Kidney tubule cell (primary cell): ENCODE results near the gene MAP2K6.

Experiments
- DNase-seq: peaks from one replicate; pipeline ENCODE4 v3.0.0-alpha.2; 2018; ENCODE audit warnings: low spot score

MAP2K6 gene

DNA sequence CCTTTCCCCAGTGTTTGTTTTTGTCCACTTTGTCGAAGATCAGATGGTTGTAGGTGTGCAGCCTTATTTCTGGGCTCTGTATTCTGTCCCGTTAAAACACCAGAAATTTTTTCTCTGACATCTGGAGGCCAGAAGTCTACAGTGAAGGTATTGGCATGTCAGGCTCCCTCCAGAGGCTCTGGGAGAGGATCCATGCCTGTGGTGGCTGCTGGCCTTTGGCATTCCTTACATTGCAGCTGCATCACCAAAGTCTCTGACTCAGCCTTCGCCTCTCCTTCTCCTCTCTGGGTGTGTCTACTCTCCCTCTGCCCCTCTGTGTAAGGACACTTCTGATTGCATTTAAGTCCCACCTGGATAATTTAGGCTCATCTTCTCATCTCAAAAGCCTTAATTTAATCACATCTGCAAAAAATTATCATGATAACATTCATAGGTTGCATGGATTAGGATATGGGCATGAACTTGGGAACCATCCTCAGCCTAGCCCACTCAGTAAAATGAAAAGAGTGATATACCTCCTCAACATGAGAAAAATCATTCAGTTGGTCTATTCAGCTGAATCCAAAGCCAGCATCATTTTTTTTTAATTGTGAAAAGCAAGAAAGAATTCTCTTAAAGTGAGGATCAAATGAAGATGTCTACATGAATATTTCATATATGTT is 78.0 kb downstream of the MAP2K6 start:
- DNase-seq, result peak; percentile 70

DNA sequence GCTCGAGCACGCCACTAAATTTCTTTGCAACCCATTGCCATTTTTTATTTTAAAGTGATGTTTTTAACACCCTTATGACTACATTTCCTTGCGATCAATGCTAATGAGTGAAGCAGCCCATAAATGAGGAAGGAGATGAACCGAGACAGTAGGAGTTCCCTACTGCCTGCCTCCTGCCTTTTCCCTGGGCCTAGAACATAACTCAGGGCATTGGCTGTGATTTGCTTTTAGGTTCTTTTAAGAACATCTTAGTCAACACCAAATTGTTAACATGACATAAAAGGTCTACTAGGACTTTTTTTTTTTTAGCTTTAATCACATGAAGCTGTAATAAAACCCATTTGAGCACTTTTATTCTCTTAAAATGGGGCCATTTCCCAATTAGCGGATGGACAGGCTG is 81.3 kb downstream of the MAP2K6 start:
- no peak for DNase-seq

DNA sequence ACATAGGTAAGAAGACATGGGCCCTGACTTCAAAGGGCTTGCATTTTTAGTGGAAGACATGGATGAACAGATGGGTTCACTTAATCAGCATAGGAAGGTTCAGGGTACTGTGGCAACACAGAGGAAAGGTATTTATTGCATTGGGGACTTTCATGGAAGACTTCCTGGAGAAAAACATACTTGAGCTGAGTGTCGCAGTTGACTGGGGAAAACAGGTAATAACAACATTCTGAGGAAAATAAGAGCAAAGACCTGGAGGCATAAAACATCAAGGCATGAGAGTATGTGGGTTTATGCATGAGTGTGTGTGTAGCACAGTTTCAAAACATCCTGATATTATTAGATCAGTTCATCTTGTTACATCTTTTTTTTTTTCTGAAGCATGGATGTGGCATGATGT is 82.7 kb downstream of the MAP2K6 start:
- DNase-seq, result peak; percentile 23

DNA sequence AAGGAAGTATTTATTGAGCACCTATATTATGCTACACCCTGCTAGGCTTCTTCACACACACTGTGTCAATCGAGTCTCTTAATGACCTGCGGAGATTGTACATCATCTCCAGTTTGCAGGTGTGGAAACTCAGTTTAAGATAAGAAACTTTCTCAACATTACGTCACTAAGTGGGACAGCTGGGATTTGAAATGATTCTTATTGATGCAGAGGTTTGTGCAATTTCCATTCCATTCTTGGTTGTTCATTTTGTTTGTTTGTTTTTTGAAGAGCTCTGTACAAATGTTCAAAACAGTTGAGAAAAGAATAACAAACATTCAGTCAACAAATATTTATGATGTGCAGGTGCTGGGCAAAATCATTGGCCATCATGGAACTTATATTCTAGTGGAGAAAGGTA is 84.8 kb downstream of the MAP2K6 start:
- no peak for DNase-seq

DNA sequence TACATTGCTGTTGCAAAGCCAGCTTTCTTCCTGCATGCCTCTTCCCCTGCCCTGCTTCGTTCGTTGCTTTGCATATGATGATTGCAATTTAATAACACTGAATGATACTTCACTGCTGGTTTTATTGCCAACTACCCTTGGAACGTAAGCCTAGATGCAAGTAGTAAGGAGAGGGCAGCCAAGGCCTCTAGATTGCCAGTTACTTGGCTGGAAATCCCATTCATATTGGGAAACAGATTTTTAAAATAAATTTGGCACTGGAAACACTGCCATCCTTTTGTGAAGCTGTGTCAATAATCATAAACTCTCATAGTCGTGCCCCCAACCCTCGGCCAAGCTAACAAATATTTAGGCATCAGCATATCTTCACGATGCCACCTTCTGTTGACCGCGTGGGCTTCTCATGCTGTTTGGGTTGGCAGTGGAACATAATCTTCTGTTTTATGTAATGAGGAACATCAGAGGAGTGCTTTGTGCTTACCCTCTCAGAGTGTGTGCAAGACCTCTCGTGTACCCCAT is 86.5 kb downstream of the MAP2K6 start:
- no peak for DNase-seq

DNA sequence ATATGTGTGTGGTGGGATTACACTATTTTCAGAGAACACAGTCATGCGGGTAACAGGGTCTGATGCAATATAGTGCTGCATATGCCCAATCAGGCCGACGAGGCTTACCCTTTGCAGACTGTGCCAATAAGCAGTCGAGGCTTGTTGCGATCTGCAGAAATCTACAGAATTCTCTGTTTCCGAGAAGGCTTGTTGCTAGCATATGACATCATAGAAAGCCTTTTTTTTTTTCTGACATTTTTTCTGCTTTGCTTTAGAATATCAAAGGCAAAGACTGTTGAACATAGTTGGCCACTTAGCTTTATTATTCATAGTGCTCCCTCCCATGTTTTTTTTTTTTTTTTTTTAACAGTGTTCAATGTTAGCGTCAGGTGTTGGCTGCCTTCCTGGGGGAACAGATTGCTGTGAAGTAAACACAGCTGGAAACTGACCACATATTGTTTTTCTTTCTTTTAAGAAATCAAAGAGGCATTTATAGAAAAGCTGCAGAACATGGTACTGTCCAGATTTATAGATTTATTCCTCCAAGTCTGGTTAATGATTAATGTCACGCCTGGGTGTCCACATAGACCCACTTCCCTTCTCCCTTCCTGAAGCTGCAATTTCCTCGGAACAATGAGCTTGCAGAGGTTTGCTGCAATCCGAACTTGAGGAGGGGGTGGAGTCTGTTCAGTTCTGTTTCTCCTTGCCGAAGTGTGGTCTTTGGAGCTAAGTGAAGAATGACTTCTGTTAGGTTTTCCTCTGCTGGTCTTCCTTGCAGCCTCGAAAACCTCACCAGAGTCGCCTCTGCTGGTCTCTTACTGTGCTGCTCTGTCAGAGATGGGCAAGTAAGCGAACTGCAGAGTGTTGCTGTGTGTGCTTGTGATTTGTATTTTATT is 87.3 kb downstream of the MAP2K6 start:
- DNase-seq, result peak; percentile 54

DNA sequence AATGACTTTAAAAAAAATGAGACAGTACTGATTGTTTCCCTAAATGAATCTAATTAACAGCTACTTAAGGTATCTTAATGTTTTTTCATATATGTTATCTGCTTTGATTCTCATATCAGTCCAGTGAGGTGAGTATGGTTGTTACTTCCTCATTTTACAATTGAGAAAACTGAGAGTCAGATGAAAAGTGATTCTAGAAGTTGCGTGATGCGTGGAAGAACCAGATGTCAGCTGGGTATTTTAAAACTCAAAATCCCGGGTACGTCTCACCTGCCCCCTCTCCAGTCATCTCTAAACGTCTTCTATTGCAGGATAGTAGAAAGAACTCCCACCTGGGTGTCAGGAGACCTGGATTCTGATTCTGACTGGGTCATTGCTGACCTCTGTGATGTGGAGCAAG is 89.2 kb downstream of the MAP2K6 start:
- no peak for DNase-seq

DNA sequence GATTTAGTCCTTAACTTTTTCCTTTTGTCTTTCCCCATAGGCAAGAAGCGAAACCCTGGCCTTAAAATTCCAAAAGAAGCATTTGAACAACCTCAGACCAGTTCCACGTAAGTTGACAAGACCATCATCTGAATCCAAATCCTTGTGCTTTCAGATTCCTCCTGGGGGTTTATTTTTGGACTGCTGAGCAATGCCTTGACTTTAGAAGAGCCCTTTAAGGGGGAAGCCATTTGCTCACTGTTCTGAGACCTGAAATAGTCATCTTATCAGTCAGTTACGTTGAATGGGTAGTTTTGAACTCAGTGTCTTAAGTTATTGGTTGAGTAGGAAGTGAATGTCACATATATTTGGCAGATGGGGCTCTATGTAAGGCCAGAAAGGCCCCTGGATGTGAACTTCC is 91.2 kb downstream of the MAP2K6 start:
- DNase-seq, result no peak

DNA sequence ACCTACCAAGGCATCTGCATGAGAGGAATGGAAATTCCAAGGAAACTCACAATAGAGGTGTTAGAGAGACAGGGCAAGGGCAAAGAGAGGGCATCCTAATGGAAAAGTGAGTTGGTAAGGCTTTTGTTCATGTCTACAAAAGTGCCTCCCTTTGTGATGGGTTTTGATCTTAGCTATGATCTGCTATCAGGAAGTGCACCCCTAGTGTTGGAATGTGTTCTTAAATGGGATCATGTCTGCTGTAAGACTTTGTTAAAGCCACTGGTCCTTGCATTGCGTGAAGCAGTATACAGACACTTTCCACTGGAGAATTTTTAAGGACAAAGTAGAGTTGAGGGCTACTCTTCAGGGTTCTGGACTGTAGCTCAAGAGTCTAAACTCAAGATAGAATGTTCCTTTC is 92.0 kb downstream of the MAP2K6 start:
- peak; percentile 11 for DNase-seq

DNA sequence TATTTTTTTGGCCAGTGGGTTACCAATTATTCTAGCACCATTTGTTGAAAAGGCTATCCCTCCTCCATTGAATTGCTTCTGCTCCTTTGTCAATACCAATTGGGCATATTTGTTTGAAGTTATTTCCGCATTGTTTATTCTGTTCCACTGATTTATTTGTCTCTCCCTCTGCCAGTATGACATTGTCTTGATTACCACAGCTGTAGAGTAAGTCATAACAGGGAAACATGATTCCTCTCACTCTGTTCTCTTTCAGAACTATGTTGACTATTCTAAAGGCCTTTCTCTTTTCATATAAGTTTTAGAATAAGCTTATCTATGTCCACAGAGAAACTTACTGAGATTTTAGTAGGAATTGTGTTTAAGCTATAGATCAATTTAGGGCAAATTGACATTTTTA is 94.3 kb downstream of the MAP2K6 start:
- DNase-seq, result no peak

DNA sequence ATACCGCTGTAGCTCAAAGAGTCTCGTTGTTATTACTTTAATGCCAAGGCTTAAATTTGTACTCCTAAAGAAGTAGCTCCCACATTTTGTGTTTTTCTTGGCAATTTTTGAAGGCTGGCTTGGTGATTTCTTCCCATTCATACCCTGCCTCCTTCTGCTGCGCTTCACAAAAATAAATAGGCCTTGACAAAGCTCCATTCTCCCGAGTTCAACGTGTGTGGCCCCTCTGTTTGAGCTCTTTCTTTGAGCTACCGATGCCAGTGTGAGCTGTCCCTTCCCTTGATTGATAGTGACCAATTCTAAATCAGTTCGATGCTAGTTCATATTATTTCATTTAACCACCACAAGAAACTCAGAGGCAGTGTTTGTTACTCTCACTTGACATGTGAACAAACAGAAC is 96.8 kb downstream of the MAP2K6 start:
- DNase-seq, result no peak

DNA sequence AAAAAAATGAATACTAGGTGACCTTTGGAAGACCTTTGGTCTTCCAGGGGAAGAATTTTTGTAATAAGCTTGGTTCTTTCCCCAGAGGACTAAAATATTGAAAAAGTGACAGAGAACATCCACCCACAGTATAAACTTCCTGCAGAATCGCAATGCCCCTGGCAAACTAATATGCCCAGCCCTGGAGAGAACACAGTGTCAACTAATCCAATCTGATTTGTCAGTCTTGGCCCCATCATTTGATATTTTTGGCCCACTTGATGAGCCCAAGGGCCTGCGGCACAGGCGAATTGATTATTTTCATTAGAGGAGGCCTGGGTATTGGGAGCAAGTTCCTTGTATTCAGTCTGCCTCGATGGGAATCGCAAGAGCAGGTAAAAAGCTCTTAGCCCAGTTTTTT is 98.4 kb downstream of the MAP2K6 start:
- no peak for DNase-seq

DNA sequence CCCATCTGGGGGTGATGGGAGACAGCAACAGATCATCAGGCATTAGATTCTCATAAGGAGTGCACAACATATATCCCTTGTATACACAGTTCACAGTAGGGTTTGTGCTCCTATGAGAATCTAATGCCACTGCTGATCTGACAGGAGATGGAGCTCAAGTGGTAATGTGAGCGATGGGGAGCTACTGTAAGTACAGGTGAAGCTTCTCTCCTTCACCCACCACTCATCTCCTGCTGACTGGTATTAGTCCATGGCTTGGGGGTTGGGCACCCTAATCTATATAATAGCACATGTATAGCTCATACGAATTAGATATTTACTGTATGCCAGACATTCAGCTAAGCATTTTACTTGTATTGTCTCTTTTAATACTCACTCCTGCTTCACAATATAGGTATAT is 101.7 kb downstream of the MAP2K6 start:
- DNase-seq, result no peak

DNA sequence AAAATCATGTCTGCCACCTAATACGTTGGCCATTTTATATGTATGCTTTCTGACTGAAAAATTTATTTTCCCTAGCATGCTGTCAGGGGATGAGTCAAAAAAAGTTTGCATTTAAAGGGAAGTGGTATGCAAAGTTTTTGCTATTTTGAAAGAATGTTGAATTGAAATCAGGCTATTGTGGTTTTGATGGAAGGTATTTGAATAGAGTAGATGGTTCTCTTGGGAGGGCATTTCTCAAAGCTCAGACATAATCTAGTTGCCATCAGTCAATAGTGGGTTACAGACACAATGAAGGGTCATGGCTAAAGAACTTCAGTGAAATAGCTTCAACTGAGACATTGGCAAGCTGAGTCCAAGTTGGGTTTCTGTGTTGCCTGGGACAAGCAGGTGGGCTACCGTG is 102.4 kb downstream of the MAP2K6 start:
- no peak for DNase-seq

DNA sequence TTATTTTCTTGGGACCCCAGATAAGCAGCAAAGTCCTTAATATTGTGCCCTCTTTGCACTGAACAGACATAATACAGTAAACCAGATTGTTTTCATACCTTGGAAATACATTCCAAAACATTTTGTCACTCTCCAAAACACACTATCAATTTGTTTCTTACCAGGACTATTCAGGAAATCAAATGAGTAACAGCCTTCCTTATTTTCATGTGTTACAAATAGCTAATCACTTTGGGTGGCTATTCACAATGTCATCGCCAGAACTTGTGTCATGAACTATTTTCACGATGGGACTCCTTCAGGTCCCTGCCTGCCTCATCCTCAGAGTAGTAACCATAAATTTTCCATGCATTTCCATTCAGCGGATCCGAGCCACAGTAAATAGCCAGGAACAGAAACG is 104.5 kb downstream of the MAP2K6 start:
- DNase-seq, result no peak

DNA sequence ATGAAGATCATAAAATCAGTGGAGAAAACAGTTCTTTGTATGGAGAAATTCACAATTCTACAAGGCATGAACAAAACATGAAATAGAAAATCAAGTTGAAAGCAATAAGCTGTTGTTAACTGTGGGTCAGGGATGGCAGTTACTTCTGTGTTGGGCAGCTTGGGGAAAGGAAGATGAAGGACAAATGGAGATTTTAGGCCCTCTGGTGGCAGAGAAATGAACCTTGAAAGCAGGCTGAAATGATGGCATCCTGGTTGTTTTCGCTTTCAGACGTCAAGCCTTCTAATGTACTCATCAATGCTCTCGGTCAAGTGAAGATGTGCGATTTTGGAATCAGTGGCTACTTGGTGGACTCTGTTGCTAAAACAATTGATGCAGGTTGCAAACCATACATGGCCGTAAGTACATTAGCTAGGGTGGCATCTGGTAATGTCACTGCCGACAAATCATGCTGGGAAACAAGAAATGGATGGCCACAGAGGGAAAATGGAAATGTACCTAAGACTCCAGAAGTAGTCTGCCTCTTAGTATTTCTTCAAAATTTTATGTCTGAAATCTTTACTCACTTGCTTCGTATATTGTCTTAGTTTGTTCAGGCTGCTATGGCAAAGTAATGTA is 108.9 kb downstream of the MAP2K6 start:
- peak; percentile 56 for DNase-seq

DNA sequence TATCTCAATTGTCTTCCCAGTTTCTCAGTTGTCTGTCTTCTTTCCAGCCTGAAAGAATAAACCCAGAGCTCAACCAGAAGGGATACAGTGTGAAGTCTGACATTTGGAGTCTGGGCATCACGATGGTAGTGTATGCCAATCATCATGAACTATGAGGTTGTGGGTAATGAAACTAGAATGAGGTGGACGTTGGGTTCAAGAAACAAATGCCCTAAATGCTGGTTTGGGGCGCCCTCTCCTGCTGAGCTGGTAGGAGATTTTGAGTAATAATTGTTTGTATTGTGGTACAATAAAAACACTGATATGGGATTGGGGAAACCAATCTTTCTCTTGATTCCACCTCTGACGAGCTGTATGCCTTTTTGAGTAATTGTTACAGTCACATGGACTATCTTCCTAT is 110.4 kb downstream of the MAP2K6 start:
- DNase-seq, result no peak

DNA sequence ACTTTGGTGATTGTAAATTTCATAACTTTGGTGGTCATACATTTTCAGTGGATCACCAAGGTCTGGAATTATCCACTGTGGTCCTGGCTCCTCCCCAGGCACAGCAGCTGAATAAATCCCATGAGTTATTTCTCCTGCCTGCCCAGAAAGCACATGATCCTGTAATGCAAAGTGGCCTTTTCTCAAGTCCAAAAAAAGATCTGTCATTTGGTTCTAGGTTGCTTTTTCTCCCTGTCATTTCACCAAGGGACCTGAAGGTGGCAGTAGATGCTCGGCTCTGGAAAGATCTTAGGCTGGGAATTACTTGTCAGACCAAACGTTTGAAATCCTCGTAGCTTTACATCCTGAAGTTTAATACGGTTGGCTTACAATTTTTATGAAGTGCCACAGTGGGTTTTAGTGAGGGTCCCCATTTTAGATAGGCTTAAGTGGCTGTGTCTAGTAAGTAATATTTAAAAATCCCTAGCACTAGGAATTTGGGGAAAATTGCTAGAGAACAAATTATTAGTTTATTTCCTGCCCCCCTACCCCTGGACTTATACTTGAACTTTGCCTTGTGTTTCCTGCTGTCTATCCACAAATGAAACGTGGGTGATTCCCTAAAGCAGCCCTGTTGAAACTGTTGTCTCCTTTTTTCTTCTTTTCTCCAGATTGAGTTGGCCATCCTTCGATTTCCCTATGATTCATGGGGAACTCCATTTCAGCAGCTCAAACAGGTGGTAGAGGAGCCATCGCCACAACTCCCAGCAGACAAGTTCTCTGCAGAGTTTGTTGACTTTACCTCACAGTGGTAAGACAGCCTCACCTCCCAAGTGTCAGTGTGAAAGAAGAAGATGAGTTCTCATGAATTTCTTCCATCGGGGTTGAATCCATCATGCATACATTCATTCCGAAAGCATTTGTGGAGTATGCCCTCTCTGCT is 111.7 kb downstream of the MAP2K6 start:
- DNase-seq, result peak; percentile 71

DNA sequence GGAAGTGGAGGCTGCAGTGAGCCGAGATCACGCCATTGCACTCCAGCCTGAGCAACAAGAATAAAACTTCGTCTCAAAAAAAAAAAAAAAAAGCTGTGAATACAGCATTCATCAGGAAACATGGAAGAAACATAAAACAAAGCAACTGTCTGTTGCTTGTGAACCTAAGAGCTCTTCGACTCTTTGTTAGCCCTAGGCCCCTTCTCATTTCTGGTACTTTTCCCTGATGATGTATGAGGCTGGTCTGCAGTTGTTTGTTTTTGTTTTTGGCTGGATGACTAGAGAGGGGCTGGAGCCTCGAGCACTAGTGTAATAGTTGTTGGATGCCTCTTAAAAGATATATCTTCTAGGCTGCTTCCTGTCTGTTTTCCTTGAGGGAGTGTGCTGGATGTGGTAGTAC is 113.5 kb downstream of the MAP2K6 start:
- no peak for DNase-seq

DNA sequence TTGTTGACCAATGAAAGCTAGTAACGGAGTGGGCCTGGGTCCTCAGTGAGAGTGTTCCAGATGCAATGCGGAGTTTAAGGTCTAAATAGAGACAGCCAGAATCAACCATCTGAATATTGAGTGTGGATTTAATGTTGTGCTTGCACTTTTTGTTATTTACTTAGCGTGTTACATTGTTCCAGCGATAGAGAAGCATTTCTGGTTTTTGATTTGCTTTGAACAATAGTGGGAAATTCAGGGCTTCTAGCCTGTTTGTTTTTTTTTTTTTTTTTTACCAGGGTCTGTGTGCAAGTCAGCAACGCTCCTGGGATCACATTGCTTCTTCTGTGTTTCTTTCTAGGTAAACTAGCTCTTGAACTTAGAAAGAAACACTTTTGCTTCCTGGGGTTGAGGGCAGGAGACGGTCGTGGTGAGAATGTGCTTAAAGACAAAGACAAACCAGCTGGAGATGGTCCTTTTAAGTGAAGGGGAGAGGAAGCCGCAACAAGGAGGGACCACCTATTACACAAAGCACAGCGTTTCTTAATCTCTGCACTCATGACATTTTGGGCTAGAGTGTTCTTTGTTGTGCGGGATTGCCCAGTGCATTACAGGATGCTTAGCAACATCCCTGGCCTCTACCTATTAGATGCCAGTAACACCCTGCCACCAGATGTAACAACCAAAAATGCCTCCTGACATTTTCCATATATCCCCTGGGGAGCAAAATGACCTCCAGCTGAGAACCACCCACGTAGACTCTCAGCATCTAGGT is 119.2 kb downstream of the MAP2K6 start:
- no peak for DNase-seq

DNA sequence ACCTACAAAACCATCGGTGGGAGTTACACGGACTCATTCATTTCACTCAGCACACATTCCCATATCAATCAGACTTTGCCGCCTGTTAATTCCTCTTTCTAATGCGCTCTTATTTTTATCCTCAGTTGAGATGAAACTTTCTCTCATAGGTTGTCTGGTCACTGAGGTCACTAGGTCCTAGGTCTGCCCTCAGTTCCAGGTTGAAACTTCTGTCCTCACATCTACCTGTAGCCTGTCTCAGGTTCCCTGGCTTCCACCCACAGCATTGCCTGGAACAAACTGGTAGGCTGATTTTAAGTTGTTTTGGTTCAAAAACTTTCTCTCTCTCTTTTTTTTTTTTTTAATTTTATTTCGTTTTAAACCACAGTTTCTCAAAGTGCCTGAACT is 119.7 kb downstream of the MAP2K6 start:
- no peak for DNase-seq
